HG03460 (cell line): ENCODE measurements around the gene TOLLIP.

Source experiments
- ATAC-seq: cut with Tn5 transposase; IDR thresholded peaks from one replicate; pipeline ENCODE4 v1.9.1; 2021; ENCODE audit not compliant: unreplicated experiment

TOLLIP gene

GRCh38 chr11:1233351-1234053 is 75.9 kb downstream of the TOLLIP start:
- ATAC-seq = no peak

- no peak for ATAC-seq
Observed at GRCh38 chr11:1232883-1233321, 76.5 kb downstream of the TOLLIP start.

GRCh38 chr11:1232021-1232882 is 77.2 kb downstream of the TOLLIP start:
- ATAC-seq = no peak

GRCh38 chr11:1231396-1232020 is 77.9 kb downstream of the TOLLIP start:
- ATAC-seq = no peak

- no peak for ATAC-seq
Observed at GRCh38 chr11:1230456-1231395, 78.7 kb downstream of the TOLLIP start.

GRCh38 chr11:1230121-1230455 is 79.3 kb downstream of the TOLLIP start:
- ATAC-seq = no peak

GRCh38 chr11:1229471-1230120 is 79.8 kb downstream of the TOLLIP start:
- ATAC-seq = no peak

- no peak for ATAC-seq
Observed at GRCh38 chr11:1228921-1229451, 80.4 kb downstream of the TOLLIP start.

GRCh38 chr11:1228101-1228821 is 81.2 kb downstream of the TOLLIP start:
- ATAC-seq = no peak

- ATAC-seq = no peak
Observed at GRCh38 chr11:1227551-1228100, 81.8 kb downstream of the TOLLIP start.

- no peak for ATAC-seq
Observed at GRCh38 chr11:1226986-1227550, 82.4 kb downstream of the TOLLIP start.

- no peak for ATAC-seq
Observed at GRCh38 chr11:1226226-1226985, 83.0 kb downstream of the TOLLIP start.

- no peak for ATAC-seq
Observed at GRCh38 chr11:1225386-1226225, 83.8 kb downstream of the TOLLIP start.

- ATAC-seq = no peak
Observed at GRCh38 chr11:1224491-1225385, 84.7 kb downstream of the TOLLIP start.
